T-helper 1 cell treated with Interleukin-12 subunit alpha and Interleukin-12 subunit beta and Interleukin-4 antibody, amounts not matched to agents 30 ng/mL and 1 ng/mL, for 36 hours (primary cell): Measurements from ENCODE around the gene GPRC5B. TPM values are rescaled to one million over a fixed set of nuclear protein-coding genes. Genes with fewer than 3 reads are reported as not detected.

Source experiments
- intact Hi-C: fragments of 100-400 bp; cut with micrococcal nuclease; formaldehyde crosslinking; loops from one replicate; pipeline ENCODE4 v1.15.1; 2024
- total RNA-seq: library from RNA; stranded (reverse); gene quantifications from 2 replicates; pipeline ENCODE4 v1.2.3, GENCODE V29; 2022

Gene GPRC5B
- total RNA-seq, 1 donor from 2014 or later = 0.22 TPM

DNA sequence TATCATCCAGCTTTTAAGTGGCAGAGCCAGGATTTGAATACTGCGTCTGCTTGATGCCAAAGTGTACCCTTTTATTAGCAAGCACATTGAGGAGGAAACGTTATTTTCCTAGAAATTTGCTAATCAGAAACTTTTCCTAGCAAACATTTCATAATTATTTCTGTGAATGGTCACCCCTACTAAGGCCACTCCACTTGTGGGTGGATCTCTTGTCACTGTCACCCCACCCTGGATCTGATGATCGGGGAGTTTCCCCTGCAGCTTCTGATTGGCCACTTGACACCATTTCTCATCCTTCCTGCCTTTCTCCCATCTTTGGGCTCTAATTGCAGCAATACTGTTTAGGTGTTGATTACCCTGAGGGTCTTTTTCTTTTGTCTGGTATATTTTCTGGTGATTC is 35.9 kb downstream of the GPRC5B start:
- intact Hi-C loops = no loop called here

DNA sequence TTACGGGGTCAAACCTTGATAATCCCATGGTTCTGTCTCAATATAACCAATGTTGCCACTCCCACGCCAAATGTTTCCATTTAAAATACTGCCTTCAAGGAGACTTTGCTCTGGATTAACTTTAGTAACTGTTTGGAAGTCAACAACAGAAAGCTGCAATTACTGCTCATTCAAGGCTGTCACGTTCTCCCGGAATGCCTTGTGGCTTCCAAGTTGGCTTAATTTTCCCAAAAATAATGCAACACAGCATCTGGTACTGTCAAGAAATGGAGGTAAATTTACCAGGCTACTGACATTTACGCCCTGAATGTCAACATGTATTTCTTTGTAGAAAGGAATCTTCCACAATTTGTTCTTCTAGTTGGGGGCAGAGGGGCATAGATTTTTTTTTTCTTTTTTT is 38.2 kb downstream of the GPRC5B start:
- intact Hi-C loops = no loop called here

DNA sequence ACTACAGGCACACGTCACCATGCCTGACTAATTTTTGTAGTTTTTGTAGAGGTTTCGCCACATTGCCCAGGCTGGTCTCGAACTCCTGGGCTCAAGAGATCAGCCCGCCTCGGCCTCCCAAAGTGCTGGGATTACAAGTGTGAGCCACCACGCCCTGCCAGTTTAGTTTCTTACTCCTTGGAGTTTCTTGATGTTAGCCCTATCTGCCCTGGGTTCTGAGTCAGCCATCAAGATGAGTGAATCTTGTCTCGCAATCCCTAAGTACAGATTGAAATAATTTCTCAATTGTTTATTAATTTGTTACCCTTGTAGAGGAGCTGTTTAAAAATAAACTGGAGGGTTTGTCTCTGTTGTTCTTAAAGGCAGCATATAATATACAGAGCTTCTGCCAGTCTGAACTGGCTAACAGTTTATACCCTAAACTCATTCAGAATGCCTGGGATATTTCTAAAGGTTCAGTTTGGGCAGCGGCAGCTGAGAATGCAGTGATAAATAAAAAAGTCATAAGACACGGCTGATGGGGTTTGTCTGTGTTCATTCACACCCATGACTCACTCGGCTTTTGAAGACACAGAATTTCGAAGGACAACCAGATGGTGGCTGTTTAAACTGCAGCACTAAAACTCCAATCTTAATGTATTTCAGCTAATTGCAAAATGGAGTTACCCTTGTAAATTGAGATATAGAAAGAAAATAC is 39.6 kb downstream of the GPRC5B start:
- intact Hi-C loops = no loop called here

DNA sequence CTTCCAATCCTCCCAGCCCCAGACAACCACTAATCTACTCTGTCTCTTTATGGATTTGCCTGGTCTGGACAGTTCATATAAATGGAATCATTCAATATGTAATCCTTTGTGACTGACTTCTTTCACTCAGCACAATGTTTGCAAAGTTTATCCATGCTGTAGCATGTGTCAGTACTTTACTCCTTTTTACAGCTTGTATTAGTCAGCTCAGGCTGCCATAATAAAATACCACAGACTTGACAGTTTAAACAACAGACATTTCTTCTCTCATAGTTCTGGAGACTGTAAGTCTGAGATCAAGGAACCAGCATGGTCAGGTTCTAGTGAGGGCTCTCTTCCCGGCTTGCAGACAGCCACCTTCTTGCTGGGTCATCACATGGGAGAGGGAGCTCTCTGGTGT is 41.3 kb downstream of the GPRC5B start:
- intact Hi-C loops = no loop called here

DNA sequence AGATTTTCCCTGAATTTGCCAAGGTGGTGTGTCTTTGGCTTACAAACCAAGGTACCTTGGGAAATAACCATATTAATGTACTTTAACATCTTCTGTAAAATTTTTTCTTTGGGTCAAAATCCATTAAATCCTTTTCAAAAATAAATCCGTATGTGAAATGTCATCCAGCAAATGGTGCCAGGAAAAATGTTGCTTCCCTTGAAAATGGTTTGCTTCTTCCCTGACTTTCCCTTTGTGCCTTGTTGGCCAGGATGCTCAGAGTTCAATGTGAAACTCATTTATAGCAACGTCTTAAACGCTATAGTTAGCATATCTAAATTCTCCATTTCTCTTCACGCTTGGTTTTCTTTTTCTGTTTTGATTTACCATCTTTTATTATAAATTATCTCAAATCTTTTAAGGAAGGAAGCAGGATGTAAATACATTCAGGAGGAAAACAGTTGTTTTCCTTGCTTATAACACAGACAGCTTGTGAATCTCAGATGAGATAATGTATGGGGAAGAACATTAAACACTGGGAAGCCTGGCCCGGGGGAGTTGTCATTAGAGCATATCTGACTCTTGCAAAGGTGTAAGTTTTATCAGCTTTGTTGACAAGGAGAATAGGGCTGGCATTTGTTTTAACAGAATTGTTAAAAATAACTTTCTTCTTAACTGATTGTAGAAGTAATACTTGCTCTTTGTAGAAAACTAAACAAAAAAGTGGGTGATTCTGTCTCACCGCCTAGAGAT is 42.1 kb downstream of the GPRC5B start:
- intact Hi-C loops = no loop called here

DNA sequence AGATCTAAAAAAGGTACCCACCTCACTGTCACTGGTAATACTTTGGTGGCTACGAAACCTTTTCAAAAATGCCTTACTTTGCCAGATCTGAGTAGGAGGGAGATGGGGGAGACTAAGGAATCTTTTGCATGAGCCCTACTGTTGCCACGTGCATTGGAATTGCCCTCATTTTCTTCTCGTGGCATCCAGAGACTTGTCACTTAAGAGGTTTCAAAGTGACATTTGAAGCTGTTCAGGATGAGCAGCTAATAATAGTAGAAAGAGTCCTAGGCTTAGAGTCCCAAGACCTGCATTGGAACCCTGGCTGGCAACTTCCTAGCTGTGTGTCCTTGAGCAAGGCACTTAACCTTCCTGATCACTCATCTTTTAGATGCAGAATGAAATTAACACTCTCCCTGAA is 43.5 kb downstream of the GPRC5B start:
- intact Hi-C loops = no loop called here

DNA sequence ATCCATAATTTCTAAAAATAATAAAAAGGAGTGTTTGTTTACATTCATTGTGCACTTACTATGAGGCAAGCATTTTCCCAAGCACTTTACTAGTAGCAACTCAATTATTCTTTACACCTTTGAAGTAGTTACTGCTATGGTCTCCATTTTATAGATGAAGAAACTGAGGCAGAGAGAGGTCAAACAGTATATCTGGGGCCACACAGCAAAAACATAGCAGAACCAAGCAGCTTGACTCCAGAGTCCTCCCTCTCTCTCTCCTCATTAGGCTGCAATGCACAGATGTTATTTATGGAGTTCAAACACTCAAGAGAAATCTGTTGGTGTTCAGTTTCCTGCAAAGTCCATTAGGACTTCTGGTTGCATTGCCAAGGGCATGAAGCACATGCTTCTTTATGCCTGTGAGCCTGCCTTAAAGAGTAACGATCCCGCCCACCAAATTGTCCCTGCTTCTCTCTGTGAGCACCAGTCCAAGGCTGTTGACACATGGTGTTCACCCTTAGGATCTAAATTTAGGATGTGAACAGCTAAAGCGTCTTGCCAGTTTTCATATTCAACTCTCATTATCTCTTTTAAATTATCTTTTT is 44.0 kb downstream of the GPRC5B start:
- intact Hi-C loops = no loop called here

DNA sequence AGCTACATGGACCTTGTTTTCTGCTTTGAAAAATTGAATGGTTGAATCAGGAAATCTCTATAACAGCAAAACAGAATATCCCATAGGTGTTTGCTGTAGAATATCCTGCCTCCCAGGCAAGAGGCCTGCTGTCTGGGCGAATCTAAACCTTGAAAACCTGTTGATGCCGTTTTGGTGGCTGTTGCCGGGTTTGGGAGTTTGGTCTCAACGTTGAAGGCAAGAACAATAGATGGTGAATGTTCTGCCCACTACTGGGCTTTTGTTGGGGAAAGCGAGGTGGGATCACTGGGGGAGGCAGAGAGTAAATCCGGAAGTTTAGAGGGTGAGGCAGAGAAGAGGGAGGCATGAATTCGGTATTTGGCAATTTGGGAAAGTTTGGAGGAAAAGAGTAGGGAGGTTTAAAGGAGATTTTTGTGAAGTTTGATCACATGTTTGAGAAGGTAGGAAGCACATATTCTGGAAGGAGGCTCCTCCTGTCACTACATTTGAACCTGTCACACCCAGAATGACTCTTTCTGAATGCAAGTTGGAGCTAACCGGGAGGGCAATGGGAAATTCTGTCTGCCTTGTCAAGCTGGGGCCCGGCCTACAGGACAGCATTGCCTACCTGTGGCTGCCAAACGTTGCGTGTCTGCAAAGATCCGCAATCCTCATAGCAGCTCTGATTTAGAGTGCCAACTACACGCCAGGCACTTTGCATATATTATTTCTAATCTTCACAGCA is 46.5 kb downstream of the GPRC5B start:
- intact Hi-C loops = no loop called here

DNA sequence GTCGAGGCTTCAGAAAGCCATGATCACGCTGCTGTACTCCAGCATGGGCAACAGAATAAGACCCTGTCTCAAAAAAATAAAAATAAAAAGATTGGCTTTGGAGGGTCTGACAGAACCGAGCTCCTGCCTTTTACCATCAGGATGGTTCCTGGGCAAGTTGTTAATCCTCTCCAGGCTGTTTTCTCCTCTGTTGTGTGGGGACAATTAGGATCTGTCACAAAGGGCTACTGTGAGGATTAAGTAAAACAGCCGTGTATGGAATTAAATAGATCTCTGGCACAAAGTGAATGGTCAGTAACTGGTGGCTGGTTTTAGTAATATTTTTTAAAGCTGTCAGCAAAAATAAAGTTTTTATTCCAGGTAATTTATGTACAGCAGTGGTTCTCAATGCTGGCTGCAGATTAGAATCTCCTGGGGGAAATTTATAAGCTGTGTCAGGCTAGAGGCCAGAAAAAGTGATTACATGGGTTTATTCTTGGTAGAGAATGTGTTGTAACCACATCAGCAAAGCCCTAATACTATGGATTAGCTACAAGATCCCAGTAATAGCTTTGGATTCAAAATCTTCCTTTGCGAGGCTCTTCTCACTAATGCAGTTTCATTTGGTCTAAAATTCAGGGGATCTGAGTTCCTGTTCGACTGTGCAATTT is 47.2 kb downstream of the GPRC5B start:
- intact Hi-C loops = no loop called here

DNA sequence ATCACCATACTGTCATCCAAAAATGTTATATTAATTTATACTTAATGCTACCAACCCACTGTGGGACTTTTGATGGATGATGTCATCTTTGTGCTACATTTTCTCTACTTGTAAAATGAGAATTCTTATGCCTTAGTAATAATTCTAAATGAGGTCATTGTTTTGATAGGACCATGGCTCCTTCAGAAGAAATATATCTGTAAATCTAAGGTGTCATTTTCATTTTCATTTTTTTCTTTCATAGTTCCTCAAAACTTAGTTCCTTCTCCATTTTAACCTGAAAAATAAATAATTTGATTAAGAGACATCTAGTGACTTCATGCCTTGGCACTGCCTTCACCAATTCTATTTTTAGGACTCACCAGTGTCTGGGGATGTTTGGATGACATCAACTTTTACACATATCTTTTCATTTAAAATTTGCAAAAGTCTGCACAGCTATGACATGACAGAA is 48.7 kb downstream of the GPRC5B start:
- intact Hi-C loops = no loop called here

DNA sequence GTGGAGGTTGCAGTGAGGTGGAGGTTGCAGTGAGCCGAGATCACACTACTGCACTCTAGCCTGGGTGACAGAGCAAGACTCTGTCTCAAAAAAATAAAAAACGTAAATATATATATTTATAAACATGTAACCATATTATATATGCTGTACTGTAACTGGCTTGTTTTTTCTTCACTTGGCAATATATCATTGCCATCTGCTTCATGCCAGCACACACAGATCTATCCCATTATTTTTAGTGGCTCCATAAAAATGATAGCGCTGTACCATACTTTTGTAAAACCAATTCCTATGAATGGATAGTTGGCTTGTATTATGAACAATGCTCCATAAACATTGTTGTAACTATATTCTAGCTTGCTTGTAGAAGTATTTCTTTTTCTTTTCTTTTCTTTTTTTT is 49.5 kb downstream of the GPRC5B start:
- intact Hi-C loops = no loop called here

DNA sequence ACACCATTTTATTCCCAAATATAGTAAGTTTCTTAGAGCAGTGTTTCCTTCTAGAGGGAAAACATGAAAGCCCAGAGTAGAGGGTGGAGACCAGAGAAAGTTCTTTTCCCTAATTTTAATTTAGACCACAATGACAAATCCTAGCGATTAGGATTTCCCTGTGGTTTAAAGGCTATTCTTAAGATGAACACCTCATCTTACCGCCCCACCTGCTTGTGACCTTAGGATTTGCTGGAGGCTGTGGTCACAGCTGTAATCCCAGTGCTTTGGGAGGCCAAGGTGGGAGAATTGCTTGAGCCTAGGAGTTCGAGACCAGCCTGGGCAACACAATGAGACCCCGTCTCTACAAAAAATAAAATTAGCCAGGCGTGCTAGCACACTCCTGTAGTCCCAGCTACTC is 51.1 kb downstream of the GPRC5B start:
- intact Hi-C loops = no loop called here

DNA sequence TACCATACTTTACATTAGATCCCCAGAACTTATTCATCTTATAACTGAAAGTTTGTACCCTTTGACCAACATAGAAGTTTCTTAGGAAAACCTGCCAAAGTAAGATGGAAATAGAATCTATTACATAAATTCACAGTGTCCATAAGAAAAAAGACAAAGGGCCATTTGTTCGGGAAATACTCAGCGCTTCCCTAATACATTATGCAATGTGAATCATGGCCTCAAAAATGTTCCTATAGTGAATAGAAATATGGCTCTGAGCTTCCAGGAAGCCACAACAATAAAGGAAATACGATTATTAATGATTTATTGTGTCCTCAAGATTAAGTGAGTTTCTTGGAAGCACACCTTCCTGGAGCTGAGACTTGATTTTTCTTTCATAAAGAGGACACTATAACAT is 51.5 kb downstream of the GPRC5B start:
- intact Hi-C loops = no loop called here

DNA sequence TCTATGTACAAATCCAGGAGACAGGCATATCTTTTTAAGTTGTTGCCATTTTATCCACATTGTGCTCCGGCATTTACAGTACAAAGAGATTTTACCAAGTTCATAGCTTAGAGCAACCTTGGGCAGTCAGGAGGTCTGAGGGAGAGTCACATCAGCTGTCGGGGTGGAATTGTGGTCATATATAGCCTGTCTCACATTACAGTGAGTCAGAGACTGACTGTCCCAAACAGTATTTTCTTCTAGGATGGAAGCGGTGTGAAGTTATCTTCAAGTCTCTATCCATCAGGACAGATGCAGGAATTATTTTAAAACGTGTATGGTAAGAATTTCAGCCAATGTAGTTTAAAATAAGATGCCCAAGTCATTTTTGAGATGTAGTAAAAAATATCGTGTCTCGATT is 53.0 kb downstream of the GPRC5B start:
- intact Hi-C loops = no loop called here

DNA sequence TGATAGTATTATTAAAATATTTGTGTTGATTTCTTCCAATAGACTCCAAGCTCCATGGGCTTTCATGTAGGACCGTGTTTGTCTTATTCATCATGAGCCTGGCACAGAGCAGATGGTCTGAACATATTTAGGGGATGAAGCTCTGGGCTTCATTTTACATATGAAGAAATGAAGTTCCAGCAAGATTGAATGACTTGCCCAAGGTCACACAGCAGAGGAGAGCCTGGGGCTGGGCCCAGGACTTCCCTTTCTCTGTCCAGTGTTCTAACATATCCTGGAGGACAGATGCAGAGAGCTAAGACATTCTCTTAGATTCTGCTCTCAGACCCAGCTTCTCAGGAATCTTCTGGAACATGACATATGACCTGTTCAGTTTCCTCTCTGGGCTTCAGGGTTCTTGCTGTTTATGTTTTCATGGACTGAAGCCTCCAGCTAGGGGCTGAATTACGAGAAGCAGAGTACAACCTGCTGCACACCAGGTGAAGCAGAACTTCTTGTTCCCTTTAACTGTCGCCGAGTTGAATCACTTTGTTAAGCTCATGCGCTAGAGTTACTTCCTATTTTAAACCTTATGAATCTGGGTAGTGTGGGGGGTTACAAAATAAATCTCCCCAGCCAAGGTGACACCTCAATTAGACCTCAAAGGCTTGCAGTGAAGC is 53.6 kb downstream of the GPRC5B start:
- intact Hi-C loops = no loop called here

DNA sequence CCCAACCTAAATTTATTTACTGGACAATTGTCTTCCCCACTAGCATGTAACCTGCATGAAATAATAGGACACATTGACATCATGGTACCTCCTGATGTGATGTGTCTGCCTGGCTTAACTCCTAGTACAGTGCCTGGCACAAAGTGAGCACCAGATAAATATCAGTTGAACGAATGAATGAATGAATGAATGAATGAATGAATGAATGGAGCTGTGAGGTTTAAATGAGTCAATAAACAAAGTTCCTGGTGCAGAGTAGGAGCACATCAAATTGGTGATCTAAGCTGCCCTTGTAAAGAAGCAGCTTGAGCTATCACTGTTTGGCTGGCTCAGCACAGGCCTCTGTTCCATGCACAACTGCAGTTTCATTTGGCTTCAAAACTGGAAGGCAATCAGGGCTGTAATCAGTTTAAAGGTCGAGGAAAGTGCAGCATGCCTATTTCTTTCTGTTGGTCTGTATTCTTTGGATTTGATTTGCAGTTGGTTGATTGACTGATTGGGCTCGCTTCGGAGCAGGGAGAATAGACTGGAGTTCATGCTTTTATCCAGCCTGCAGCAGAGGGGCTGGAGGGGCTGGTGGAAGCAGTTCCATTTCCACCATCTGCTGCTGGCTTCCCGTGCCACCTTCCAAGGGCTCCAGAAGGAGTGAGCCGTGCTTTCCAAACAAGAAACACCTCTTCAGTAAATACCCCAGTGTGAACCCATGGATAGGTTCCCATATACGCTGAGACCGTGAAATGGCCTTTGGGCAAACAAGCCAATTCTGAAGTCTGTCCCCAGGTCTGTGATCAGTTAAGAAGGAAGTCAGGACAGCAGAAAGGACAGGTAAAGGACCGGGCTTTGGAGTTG is 54.6 kb downstream of the GPRC5B start:
- intact Hi-C loops = no loop called here

DNA sequence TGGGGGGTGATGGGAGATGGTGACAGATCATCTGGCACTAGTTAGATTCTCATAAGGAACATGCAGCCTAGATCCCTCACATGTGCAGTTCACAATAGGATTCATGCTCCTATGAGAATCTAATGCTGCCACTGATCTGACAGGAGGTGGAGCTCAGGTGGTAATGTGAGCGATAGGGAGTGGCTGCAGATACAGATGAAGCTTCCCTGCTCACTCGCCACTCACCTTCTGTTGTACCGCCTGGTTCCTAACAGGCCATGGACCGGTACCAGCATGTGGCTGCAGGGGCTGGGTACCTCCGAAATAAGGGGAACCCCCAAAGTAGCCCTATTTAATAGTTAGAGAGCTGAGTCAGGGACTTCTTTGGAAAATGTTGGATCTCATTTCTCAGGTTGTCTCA is 60.4 kb downstream of the GPRC5B start:
- intact Hi-C loops = no loop called here

DNA sequence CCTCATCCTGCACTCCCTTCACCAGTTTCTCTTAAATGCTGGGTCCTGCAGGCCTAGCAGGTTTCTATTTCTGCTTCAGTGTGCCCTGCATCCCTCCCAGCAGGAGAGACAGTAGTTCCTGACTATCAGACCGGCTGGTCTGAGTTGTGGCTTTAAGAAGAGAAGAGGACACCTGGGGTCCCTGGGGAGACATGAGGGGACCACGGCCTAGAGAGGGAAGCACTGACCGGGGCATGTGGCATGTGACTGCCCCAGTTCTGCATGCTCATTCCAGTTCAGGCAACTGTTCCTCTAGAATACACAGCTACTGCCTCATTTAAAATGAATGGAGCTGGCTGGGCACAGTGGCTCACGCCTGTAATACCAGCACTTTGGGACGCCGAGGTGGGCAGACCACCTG is 61.3 kb downstream of the GPRC5B start:
- intact Hi-C loops = no loop called here

DNA sequence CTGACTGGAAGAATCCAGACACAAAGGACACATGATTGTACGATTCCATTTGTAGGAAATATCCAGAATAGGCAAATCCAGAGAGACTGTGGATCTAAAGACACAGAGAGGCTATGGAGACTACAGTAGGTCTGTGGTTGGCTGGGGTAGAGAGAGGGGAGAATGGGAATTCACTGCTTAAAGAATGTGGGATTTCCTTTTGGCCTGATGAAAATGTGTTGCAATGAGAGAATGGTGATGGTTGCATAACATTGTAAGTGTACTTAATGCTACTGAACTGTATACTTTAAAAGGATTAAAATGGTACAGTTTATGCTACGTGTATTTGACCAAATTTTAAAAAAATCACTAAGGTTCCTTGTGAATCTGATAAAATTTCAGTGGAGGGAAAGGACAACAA is 62.1 kb downstream of the GPRC5B start:
- intact Hi-C loops = no loop called here

DNA sequence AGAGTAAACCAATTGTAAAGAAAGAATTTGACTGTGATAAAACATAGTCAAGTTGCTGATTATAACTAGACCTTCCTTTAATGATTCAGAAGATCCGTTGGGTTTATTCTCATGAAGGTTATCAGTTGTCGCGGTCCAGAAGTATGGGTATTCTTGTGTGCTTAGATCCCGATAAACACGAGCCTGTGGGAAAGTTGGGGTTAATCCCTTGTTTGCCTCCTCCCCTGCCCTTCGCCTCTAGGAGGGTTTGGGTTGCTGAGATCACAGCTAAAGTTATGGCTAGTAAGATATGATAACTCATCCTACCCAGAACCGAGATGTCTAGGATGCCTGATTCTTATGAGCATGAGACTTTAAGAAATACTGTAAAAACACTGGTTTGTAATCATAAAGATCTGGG is 66.8 kb downstream of the GPRC5B start:
- intact Hi-C loops = no loop called here
